K562 (cell line): ENCODE results near the gene GFI1B. TPM values are rescaled to one million over a fixed set of nuclear protein-coding genes. Genes with fewer than 3 reads are reported as not detected.

Experiments
- BMI1 ChIP-seq: fragments of 150-350 bp; IDR thresholded peaks from 2 replicates; pipeline ENCODE4 v1.6.1; 2014; ENCODE audit warnings: low read length
- EHMT2 ChIP-seq: fragments of 450-650 bp; IDR thresholded peaks from 2 replicates; pipeline ENCODE4 v1.6.1; 2018; ENCODE audit warnings: antibody characterized with exemption
- EP300 ChIP-seq: IDR thresholded peaks from 2 replicates; pipeline ENCODE4 v1.6.1; 2012; ENCODE audit warnings: low read length, improper control_type of control experiment
- HDAC8 ChIP-seq: fragments of 450-650 bp; IDR thresholded peaks from 2 replicates; pipeline ENCODE4 v1.6.1; 2016; ENCODE audit warnings: mild to moderate bottlenecking, missing genetic modification characterization, moderate library complexity, missing compliant biosample characterization
- HMGN3 ChIP-seq: IDR thresholded peaks from 2 replicates; pipeline ENCODE4 v1.6.1; 2011; ENCODE audit warnings: borderline replicate concordance, low read depth, mild to moderate bottlenecking, mixed read lengths, low read length; ENCODE audit not compliant: insufficient read length; ENCODE audit errors: extremely low read depth
- ILK ChIP-seq: fragments of 450-650 bp; IDR thresholded peaks from 2 replicates; pipeline ENCODE4 v1.6.1; 2016; ENCODE audit warnings: missing genetic modification characterization, low read depth, mild to moderate bottlenecking, missing compliant biosample characterization, moderate library complexity, borderline replicate concordance
- KAT7 ChIP-seq: sonication (generic); formaldehyde crosslinking; IDR thresholded peaks from 2 replicates; pipeline ENCODE4 v1.8.0; 2022; ENCODE audit warnings: missing genetic modification reagents, mild to moderate bottlenecking, borderline replicate concordance
- KDM5B ChIP-seq: fragments of 200-600 bp; sonication (generic); IDR thresholded peaks from 2 replicates; pipeline ENCODE4 v1.6.1; 2012; ENCODE audit warnings: low read depth, mild to moderate bottlenecking, moderate library complexity, low read length, control low read depth, inconsistent platforms; ENCODE audit not compliant: insufficient replicate concordance
- KLF13 ChIP-seq: fragments of 450-650 bp; IDR thresholded peaks from 2 replicates; pipeline ENCODE4 v1.6.1; 2016; ENCODE audit warnings: missing genetic modification characterization, low read depth, mild to moderate bottlenecking, missing compliant biosample characterization, moderate library complexity, borderline replicate concordance
- RAD51 ChIP-seq: fragments of 450-650 bp; IDR thresholded peaks from 2 replicates; pipeline ENCODE4 v1.7.1; 2016; ENCODE audit warnings: low read depth, mild to moderate bottlenecking, borderline replicate concordance
- RBM25 ChIP-seq: fragments of 200-400 bp; formaldehyde crosslinking; IDR thresholded peaks from 2 replicates; pipeline ENCODE4 v1.6.1; 2018; ENCODE audit warnings: low read length, low read depth, moderate library complexity; ENCODE audit not compliant: severe bottlenecking
- ZNF174 ChIP-seq: fragments of 250-450 bp; sonication (Bioruptor Pico); IDR thresholded peaks from 2 replicates; pipeline ENCODE4 v1.4.0; 2020; ENCODE audit warnings: mild to moderate bottlenecking
- ZNF586 ChIP-seq: fragments of 450-650 bp; formaldehyde crosslinking; conservative IDR thresholded peaks from 2 replicates; pipeline ENCODE4 v1.4.0; 2020; ENCODE audit warnings: mild to moderate bottlenecking, moderate library complexity
- polyA plus RNA-seq, 8 experiments: library from polyadenylated mRNA; depleted of rRNA in 4 of 8; stranded (reverse) in 5 of 8; unstranded in 3 of 8; fragments of >200 nt; fragmentation: Nextera tagmentation in 2 of 8; fragmentation: Illumina TruSeq in 1 of 8; extraction: Ambion mirVana in 2 of 8; extraction: Trizol in 1 of 8; gene quantifications; 2 replicates each; pipeline versions ENCODE4 v1.2.1 to v1.2.3, GENCODE V29; 2011 to 2014; ENCODE audit warnings: inconsistent platforms in 1 of 8, missing spikeins in 1 of 8
- total RNA-seq, 7 experiments: library from RNA; depleted of rRNA in 6 of 7; stranded (reverse); fragments of >200 nt in 6 of 7; fragmentation: Illumina TruSeq in 2 of 7; extraction: Trizol in 2 of 7; gene quantifications; 2 replicates each; pipeline versions ENCODE4 v1.2.1 to v1.2.3, GENCODE V29; 2011 to 2021; ENCODE audit warnings: low replicate concordance in 1 of 7
- TF ChIP-seq, protein P1 (sequence below): fragments of 450-650 bp; IDR thresholded peaks from 2 replicates; pipeline ENCODE4 v1.6.1; 2018; ENCODE audit warnings: mild to moderate bottlenecking, low read depth; ENCODE audit not compliant: partially characterized antibody
- TF ChIP-seq, protein P2 (sequence below): sonication (generic); formaldehyde crosslinking; IDR thresholded peaks from 2 replicates; pipeline ENCODE4 v1.5.0; 2020; ENCODE audit warnings: missing genetic modification reagents
- TF ChIP-seq, protein P3 (sequence below), 2 experiments: IDR thresholded peaks; 2 replicates each; pipeline ENCODE4 v1.6.1; 2011; ENCODE audit warnings: borderline replicate concordance in 1 of 2, control low read depth in 1 of 2, low read depth in 1 of 2, low read length in 1 of 2, mild to moderate bottlenecking in 1 of 2, mixed read lengths in 1 of 2, moderate library complexity in 1 of 2; ENCODE audit not compliant: insufficient read depth in 1 of 2, insufficient read length in 1 of 2, poor library complexity in 1 of 2, severe bottlenecking in 1 of 2; ENCODE audit errors: extremely low read depth in 1 of 2
- TF ChIP-seq, protein P4 (sequence below): sonication (generic); formaldehyde crosslinking; IDR thresholded peaks from 2 replicates; pipeline ENCODE4 v1.8.0; 2022; ENCODE audit warnings: missing genetic modification reagents, mild to moderate bottlenecking, borderline replicate concordance
- TF ChIP-seq, protein P5 (sequence below): fragments of 250-450 bp; sonication (Bioruptor Pico); IDR thresholded peaks from 2 replicates; pipeline ENCODE4 v1.9.0; 2021; ENCODE audit warnings: mild to moderate bottlenecking, inconsistent platforms

The GFI1B gene
- total and polyA plus RNA-seq, 9 of the 15 experiments (the other 6 are each of a cell fraction or from before 2014, with no cell fraction given) = 8.0 to 75.7 (median 34.5) TPM

DNA sequence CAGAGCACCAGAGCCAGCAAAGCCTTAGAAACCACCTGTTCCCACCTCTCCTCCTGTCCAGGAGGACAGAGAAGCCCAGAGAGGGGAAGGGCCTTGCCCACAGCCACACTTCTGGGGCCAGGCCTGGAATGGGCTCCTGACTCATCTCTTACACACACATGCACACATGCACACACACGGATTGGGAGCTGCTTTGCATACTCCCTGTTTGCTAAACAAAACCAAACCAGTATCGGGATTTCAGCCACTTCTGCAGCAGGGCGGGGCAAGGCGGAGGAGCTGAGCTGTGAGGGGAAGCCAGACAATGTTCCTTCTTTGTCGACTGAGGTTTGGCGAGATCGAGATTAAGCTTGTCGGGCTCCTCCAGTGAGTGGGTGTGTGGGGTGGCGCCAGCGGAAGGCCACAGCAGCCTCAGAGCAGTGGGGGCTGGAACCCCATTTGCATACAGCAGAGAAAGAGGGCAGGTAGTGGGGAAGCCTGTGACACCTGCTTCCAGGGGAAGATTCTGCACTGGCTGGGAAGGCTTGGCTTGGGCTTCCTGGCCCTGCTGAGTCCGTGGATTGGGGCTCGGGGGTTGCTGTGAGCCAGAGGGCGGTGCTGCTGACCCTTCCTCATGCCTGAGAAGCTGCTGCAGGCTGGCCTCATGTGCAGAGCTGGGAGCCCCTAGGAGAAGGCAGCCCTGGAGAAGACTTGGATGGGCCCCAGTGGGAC is 16.1 kb downstream of the GFI1B start (continued):
- TF ChIP-seq HMGN3 = peak; percentile 84
- no peak for TF ChIP-seq HDAC8
- no peak; the same call in 1 of the 2 replicates for TF ChIP-seq KAT7
- no peak for TF ChIP-seq RBM25
- TF ChIP-seq EP300 = peak; percentile 83
- no peak for TF ChIP-seq ZNF174
- TF ChIP-seq, protein P1, sequence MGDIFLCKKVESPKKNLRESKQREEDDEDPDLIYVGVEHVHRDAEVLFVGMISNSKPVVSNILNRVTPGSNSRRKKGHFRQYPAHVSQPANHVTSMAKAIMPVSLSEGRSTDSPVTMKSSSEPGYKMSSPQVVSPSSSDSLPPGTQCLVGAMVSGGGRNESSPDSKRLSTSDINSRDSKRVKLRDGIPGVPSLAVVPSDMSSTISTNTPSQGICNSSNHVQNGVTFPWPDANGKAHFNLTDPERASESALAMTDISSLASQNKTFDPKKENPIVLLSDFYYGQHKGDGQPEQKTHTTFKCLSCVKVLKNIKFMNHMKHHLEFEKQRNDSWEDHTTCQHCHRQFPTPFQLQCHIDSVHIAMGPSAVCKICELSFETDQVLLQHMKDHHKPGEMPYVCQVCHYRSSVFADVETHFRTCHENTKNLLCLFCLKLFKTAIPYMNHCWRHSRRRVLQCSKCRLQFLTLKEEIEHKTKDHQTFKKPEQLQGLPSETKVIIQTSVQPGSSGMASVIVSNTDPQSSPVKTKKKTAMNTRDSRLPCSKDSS = no peak
- TF ChIP-seq KLF13 (tag) = no peak
- TF ChIP-seq EHMT2 = no peak
- TF ChIP-seq, protein P2, sequence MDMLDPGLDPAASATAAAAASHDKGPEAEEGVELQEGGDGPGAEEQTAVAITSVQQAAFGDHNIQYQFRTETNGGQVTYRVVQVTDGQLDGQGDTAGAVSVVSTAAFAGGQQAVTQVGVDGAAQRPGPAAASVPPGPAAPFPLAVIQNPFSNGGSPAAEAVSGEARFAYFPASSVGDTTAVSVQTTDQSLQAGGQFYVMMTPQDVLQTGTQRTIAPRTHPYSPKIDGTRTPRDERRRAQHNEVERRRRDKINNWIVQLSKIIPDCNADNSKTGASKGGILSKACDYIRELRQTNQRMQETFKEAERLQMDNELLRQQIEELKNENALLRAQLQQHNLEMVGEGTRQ (CRISPR knock-in tag) = no peak
- no peak for TF ChIP-seq ILK (tag)
- TF ChIP-seq, protein P3, sequence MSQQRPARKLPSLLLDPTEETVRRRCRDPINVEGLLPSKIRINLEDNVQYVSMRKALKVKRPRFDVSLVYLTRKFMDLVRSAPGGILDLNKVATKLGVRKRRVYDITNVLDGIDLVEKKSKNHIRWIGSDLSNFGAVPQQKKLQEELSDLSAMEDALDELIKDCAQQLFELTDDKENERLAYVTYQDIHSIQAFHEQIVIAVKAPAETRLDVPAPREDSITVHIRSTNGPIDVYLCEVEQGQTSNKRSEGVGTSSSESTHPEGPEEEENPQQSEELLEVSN (IDR thresholded peaks at IDR 0.05; ENCODE audit: borderline replicate concordance in 1 of 2, extremely low read depth in 1 of 2, insufficient read depth in 1 of 2, insufficient read length in 1 of 2, low read depth in 1 of 2, low read length in 1 of 2, poor library complexity in 1 of 2, severe bottlenecking in 1 of 2) = no peak
- TF ChIP-seq, protein P4, sequence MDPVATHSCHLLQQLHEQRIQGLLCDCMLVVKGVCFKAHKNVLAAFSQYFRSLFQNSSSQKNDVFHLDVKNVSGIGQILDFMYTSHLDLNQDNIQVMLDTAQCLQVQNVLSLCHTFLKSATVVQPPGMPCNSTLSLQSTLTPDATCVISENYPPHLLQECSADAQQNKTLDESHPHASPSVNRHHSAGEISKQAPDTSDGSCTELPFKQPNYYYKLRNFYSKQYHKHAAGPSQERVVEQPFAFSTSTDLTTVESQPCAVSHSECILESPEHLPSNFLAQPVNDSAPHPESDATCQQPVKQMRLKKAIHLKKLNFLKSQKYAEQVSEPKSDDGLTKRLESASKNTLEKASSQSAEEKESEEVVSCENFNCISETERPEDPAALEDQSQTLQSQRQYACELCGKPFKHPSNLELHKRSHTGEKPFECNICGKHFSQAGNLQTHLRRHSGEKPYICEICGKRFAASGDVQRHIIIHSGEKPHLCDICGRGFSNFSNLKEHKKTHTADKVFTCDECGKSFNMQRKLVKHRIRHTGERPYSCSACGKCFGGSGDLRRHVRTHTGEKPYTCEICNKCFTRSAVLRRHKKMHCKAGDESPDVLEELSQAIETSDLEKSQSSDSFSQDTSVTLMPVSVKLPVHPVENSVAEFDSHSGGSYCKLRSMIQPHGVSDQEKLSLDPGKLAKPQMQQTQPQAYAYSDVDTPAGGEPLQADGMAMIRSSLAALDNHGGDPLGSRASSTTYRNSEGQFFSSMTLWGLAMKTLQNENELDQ (CRISPR knock-in tag) = no peak
- no peak for TF ChIP-seq RAD51
- no peak for TF ChIP-seq KDM5B
- TF ChIP-seq BMI1 = no peak
- TF ChIP-seq, protein P5, sequence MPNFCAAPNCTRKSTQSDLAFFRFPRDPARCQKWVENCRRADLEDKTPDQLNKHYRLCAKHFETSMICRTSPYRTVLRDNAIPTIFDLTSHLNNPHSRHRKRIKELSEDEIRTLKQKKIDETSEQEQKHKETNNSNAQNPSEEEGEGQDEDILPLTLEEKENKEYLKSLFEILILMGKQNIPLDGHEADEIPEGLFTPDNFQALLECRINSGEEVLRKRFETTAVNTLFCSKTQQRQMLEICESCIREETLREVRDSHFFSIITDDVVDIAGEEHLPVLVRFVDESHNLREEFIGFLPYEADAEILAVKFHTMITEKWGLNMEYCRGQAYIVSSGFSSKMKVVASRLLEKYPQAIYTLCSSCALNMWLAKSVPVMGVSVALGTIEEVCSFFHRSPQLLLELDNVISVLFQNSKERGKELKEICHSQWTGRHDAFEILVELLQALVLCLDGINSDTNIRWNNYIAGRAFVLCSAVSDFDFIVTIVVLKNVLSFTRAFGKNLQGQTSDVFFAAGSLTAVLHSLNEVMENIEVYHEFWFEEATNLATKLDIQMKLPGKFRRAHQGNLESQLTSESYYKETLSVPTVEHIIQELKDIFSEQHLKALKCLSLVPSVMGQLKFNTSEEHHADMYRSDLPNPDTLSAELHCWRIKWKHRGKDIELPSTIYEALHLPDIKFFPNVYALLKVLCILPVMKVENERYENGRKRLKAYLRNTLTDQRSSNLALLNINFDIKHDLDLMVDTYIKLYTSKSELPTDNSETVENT (CRISPR knock-in tag) = no peak
- no peak for TF ChIP-seq ZNF586
